Fibroblast of skin of left biceps (primary cell): Measurements from ENCODE around the gene C10orf120.

Source experiments
- DNase-seq, 2 experiments: peaks; one replicate each; pipeline ENCODE4 v3.0.0-alpha.2; 2013; ENCODE audit warnings: low read depth in 2 of 2

C10orf120 gene

GRCh38 chr10:122662231-122662630 lies 37.4 kb downstream of the C10orf120 start:
- DNase-seq = no peak

GRCh38 chr10:122660696-122661095 lies 39.0 kb downstream of the C10orf120 start:
- no peak for DNase-seq

DNA sequence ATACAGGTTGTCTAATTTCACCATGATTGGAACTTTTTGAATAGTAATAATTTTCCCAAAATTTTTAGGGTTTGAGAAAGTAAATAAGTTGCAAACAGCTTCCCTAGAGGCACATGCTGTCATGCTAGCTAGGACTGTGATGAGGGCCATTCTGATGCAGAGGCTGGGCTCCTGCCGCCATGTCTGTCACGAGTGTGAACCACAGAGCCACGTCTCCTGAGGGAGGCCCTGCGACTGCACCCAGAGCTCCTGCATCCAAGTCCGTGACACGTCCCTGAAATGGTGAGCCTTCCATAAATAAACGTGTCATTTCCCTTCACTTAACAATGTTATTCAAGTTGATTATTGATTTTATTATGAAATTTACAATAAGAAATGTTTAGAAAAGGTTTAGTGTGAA lies 40.0 kb downstream of the C10orf120 start:
- no peak for DNase-seq

- DNase-seq = no peak
Observed at GRCh38 chr10:122659126-122659525, 40.5 kb downstream of the C10orf120 start.

- no peak for DNase-seq
Observed at GRCh38 chr10:122658356-122659049, 41.1 kb downstream of the C10orf120 start.

DNA sequence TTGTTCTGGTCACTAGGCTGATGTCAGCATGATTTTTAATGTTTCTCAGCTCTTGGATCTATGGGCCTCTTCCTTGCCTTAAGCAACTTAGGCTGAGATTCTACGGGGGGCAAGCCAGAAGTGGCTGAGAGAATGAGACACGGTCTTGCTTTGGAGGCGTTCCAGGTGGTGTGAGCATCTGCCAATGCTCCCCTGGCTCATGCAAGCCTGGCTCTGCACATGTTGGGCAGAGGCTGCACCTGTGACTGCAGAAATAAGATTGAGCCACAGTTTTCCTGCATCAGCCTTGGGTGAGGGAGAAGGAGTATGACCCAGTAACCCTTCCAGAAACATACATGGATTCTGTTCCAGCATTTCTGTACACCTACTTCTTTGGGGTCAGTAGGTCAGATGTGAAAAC lies 41.9 kb downstream of the C10orf120 start:
- DNase-seq = no peak

DNA sequence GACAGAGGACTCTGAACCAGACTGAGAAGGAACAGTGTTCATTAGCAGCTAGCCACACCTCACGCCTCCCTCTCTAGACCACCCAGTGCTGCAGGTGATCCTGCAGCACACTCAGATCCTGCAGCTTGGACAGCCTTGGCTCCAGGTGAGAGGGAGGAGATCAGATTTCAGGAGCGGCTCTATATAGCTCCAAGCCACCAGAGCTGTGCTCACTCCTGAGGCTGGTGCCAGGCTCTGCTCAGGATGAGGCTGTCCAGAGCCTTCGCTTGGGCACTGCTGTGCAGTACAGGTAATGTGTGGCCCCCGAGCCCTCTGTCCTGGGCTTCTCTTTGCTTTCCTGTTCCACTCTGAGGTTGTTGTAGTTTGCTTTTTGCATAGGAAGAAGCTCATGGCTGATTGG lies 42.4 kb downstream of the C10orf120 start:
- no peak for DNase-seq

DNA sequence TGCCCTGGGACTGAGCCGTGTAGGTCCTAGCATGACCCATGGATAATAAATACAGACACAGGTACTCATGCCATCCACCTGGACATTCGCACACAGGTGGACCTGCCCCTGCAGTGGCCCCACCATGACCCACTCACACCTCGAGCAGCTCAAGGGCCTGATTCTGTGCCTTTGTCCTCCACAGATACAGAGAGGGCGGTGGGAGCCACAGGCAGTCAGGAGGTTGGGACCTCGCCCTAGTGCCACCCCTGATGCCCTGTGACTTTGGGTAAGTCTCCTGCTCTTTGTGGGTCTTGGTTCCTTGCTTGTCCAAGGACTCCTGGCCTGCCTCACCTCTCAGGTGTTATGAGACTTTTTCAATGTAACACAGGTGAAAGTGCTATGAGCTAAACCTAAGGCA lies 42.9 kb downstream of the C10orf120 start:
- DNase-seq = no peak

- DNase-seq = no peak
Observed at GRCh38 chr10:122656308-122656705, 43.3 kb downstream of the C10orf120 start.

GRCh38 chr10:122655524-122656307 lies 43.9 kb downstream of the C10orf120 start:
- DNase-seq = no peak

DNA sequence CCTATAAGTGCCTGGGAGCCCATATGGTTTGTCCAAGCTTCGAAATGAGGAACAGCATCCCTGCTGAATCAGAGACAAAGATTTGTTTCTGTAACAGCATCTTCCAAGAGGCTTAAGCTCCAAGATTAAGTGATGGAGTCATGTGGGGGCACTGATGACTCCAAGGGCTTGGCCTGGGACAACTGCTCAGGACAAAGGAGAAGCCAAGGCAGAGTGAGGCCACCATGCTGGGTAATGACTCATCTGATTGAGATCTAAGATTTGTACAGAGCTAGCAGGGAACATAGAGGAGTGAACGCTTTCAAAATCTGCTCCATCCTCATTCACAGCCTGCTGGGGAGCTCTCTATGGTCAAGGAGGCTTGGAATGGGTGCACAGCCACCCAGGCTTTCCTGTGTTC lies 49.3 kb downstream of the C10orf120 start:
- no peak for DNase-seq

GRCh38 chr10:122649903-122650302 lies 49.7 kb downstream of the C10orf120 start:
- no peak for DNase-seq

GRCh38 chr10:122648599-122649428 lies 50.8 kb downstream of the C10orf120 start:
- DNase-seq = no peak
